ENCODE data around the gene ADGRL3. TPM values are rescaled to one million over a fixed set of nuclear protein-coding genes. Genes with fewer than 3 reads are reported as not detected.

ADGRL3 gene
- total and polyA plus RNA-seq, 2 donors (not counting 1 experiment from before 2014, with no cell fraction given), result not detected

DNA sequence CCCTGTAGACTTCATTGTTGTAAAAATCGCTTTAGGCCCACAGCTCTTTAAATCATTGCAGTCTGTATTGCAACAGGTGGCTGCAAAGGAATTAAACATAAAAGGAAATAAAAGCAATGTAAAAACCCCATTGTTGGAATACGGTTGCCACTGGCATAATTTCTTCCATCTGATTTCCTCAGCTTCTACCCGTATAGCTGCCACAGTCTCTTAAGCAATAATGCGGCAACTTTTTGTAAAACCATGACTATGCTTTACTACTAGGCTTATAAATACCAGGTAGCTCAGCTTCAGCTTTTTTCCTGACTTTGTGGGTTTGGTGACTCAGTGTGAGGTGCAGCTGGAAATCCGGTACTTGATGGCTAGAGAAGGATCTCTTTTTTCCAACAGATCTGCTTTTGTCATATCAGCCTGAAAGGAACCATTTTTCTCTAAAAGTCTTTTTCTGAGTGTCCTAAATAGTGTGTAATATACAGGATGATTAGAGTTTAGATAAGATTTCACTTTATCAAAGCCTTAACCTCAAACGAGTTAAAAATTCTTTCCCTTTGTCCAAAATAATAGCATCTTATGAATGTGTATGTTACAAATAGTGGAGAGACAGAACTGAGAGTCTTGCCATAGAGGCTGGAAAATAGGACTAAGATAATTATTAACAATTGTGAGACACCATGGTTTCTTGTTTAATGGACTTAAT is 268.0 kb downstream of the ADGRL3 start:
- CTCF ChIA-PET, result no interaction called here
- no peak overlapping the region for H3K9ac ChIP-seq (ENCODE audit: low read length)
- Mint-ChIP-seq H3K9me3 (ENCODE audit: insufficient read depth) (peaks cover under 1% of the 10 kb centered on the region), H3K4me1 (no peaks in the 10 kb centered on the region), H3K27me3 (no peaks in the 10 kb centered on the region), H3K27ac (no peak overlapping the region), H3K4me3 (no peak overlapping the region)
- no peak for TF ChIP-seq EZH2 (IDR thresholded peaks at IDR 0.05; ENCODE audit: borderline replicate concordance, insufficient read depth, low read depth, low read length, poor library complexity, severe bottlenecking)
- TF ChIP-seq, protein P1, sequence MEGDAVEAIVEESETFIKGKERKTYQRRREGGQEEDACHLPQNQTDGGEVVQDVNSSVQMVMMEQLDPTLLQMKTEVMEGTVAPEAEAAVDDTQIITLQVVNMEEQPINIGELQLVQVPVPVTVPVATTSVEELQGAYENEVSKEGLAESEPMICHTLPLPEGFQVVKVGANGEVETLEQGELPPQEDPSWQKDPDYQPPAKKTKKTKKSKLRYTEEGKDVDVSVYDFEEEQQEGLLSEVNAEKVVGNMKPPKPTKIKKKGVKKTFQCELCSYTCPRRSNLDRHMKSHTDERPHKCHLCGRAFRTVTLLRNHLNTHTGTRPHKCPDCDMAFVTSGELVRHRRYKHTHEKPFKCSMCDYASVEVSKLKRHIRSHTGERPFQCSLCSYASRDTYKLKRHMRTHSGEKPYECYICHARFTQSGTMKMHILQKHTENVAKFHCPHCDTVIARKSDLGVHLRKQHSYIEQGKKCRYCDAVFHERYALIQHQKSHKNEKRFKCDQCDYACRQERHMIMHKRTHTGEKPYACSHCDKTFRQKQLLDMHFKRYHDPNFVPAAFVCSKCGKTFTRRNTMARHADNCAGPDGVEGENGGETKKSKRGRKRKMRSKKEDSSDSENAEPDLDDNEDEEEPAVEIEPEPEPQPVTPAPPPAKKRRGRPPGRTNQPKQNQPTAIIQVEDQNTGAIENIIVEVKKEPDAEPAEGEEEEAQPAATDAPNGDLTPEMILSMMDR (IDR thresholded peaks at IDR 0.05), result no peak
- no peak overlapping the region for H3K4me3 ChIP-seq (ENCODE audit: control extremely low read depth in 1 of 5, extremely low read depth in 1 of 5, insufficient read depth in 1 of 5, low read depth in 2 of 5, low read length in 4 of 5)
- DNase-seq (no peak), ATAC-seq (ENCODE audit: low read depth) (no peak)
- no peaks in the 10 kb centered on the region for H3K27me3 ChIP-seq (replicated peaks in 1 of 4; ENCODE audit: control extremely low read depth in 1 of 4, control insufficient read depth in 3 of 4, insufficient read depth in 4 of 4, low read length in 3 of 4)
- H3K4me2 ChIP-seq (replicated peaks; ENCODE audit: low read depth, low read length, poor library complexity, severe bottlenecking), result no peak overlapping the region
- H3K27ac ChIP-seq (ENCODE audit: low read length in 2 of 2), result no peak overlapping the region
- WGBS (ENCODE audit: insufficient coverage), result 61% methylated on average over 2 of the region's 6 CpGs
- no peaks in the 10 kb centered on the region for H3K9me3 ChIP-seq (ENCODE audit: control extremely low read depth in 1 of 3, control insufficient read depth in 2 of 3, insufficient read depth in 1 of 3, low read length in 2 of 3)
- intact Hi-C loops (cut with micrococcal nuclease), result no loop called here
- H3K4me1 ChIP-seq (ENCODE audit: control insufficient read depth in 2 of 2, insufficient read depth in 2 of 2, low read length in 2 of 2), result no peaks in the 10 kb centered on the region
- no peaks in the 10 kb centered on the region for H3K36me3 ChIP-seq (replicated peaks in 1 of 2; ENCODE audit: control extremely low read depth in 1 of 2, control insufficient read depth in 1 of 2, extremely low read depth in 1 of 2, insufficient read depth in 2 of 2, low read length in 1 of 2)
- POLR2A ChIA-PET, result no interaction called here
- H2AFZ ChIP-seq (ENCODE audit: insufficient read depth, low read depth, low read length, poor library complexity, severe bottlenecking), result no peak overlapping the region
- H4K20me1 ChIP-seq (ENCODE audit: control insufficient read depth, insufficient read depth, low read length, poor library complexity, severe bottlenecking), result no peaks in the 10 kb centered on the region
- H3K79me2 ChIP-seq (ENCODE audit: control insufficient read depth, insufficient read depth, low read length), result no peaks in the 10 kb centered on the region

DNA sequence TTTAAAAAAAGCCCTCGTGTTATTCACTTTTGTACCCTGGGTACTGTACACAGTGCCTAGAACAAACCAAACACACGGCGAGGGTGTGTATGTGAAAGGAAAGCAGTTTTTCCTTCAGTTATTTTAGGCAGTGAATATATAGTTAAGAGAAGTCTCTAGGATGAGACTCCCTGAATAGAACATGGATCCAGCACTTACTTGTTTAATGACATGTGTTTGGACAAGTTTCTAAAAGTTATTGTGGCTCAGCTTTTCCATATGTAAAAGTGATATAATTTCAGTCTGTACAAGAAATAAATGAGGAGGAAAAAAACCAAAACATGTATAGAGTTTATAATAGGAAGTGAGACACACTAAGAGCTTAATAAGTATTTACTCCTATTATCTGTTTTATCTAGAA is 273.2 kb downstream of the ADGRL3 start:
- Mint-ChIP-seq H3K4me1 (no peaks in the 10 kb centered on the region), H3K9me3 (ENCODE audit: insufficient read depth) (no peaks in the 10 kb centered on the region), H3K27me3 (no peaks in the 10 kb centered on the region), H3K27ac (no peak overlapping the region), H3K4me3 (no peak overlapping the region)
- no peak overlapping the region for H3K27ac ChIP-seq (ENCODE audit: low read length in 2 of 2)
- no peaks in the 10 kb centered on the region for H4K20me1 ChIP-seq (ENCODE audit: control insufficient read depth, insufficient read depth, low read length, poor library complexity, severe bottlenecking)
- 100% methylated on average over 2 of the region's 3 CpGs for WGBS (ENCODE audit: insufficient coverage)
- H3K4me3 ChIP-seq (ENCODE audit: control extremely low read depth in 1 of 5, extremely low read depth in 1 of 5, insufficient read depth in 1 of 5, low read depth in 2 of 5, low read length in 4 of 5), result no peak overlapping the region
- no peak overlapping the region for H3K9ac ChIP-seq (ENCODE audit: low read length)
- H3K36me3 ChIP-seq (replicated peaks in 1 of 2; ENCODE audit: control extremely low read depth in 1 of 2, control insufficient read depth in 1 of 2, extremely low read depth in 1 of 2, insufficient read depth in 2 of 2, low read length in 1 of 2), result no peaks in the 10 kb centered on the region
- H3K27me3 ChIP-seq (replicated peaks in 1 of 4; ENCODE audit: control extremely low read depth in 1 of 4, control insufficient read depth in 3 of 4, insufficient read depth in 4 of 4, low read length in 3 of 4), result no peaks in the 10 kb centered on the region
- DNase-seq (no peak), ATAC-seq (ENCODE audit: low read depth) (no peak)
- no peak for TF ChIP-seq EZH2 (IDR thresholded peaks at IDR 0.05; ENCODE audit: borderline replicate concordance, insufficient read depth, low read depth, low read length, poor library complexity, severe bottlenecking)
- TF ChIP-seq, protein P1 (IDR thresholded peaks at IDR 0.05), result no peak
- H3K9me3 ChIP-seq (ENCODE audit: control extremely low read depth in 1 of 3, control insufficient read depth in 2 of 3, insufficient read depth in 1 of 3, low read length in 2 of 3), result peaks cover 0 to 3% (median 0%) of the 10 kb centered on the region in 3 donors
- H3K4me2 ChIP-seq (replicated peaks; ENCODE audit: low read depth, low read length, poor library complexity, severe bottlenecking), result no peak overlapping the region
- no peak overlapping the region for H2AFZ ChIP-seq (ENCODE audit: insufficient read depth, low read depth, low read length, poor library complexity, severe bottlenecking)
- no peaks in the 10 kb centered on the region for H3K79me2 ChIP-seq (ENCODE audit: control insufficient read depth, insufficient read depth, low read length)
- POLR2A ChIA-PET, result no interaction called here
- H3K4me1 ChIP-seq (ENCODE audit: control insufficient read depth in 2 of 2, insufficient read depth in 2 of 2, low read length in 2 of 2), result no peaks in the 10 kb centered on the region
- CTCF ChIA-PET, result no interaction called here
- intact Hi-C loops (cut with micrococcal nuclease), result no loop called here

Measured in B cell (primary cell).